Middle frontal gyrus (tissue), 1 donor: ENCODE results near the gene ZNF473.

Experiments
- DNase-seq: peaks from one replicate; pipeline ENCODE4 v3.0.0-alpha.2; 2015; ENCODE audit warnings: low spot score; ENCODE audit errors: extremely low spot score

Gene ZNF473

GRCh38 chr19:50025794-50026549 is at the start of gene ZNF473:
Gene ZNF473 (plus strand): TSS chr19:50026005. CDS start chr19:50031083, 5,078 bp downstream.
- DNase-seq, result peak; percentile 94

GRCh38 chr19:49976496-49976895 is 49.3 kb upstream of the ZNF473 start:
- DNase-seq, result no peak

GRCh38 chr19:49977076-49977475 is 48.7 kb upstream of the ZNF473 start:
- DNase-seq, result no peak

DNA sequence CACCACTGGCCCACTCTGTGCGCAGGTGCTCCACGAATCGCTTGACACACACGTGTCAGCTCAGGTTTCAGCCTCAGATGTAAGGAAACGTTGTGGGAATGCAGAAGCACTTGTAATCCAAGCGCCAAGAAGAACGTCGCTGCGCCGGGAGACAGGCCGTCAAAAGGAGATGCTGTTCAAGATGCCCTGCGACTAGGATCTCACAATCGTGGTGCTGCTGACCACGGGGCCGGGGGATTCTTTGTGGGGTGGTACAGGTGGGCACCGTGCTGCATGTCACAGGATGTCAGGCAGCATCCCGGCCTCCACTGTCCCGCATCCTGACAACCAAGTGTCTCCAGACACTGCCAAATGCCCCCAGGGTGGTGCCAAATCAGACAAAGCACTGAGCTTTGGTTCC is 47.9 kb upstream of the ZNF473 start:
- no peak for DNase-seq

DNA sequence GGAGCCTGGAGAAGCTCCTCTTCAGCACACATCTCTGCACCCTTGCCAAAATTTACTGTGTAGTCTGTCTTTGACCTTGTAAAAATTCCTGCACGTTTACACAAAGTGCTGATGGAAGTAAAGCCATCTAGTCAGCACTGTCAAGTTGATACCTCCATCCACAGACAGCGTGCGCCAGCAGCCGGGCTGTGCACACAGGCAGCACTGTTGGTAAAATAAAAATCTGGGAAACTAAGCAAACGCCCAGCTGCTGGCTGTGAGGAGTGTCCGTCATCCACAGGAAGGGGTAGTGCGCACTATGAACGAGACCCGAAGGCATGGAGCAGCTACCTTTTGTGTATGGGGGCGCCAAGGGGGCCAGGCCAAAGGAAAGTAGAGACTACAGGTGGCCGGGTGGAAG is 47.5 kb upstream of the ZNF473 start:
- no peak for DNase-seq

DNA sequence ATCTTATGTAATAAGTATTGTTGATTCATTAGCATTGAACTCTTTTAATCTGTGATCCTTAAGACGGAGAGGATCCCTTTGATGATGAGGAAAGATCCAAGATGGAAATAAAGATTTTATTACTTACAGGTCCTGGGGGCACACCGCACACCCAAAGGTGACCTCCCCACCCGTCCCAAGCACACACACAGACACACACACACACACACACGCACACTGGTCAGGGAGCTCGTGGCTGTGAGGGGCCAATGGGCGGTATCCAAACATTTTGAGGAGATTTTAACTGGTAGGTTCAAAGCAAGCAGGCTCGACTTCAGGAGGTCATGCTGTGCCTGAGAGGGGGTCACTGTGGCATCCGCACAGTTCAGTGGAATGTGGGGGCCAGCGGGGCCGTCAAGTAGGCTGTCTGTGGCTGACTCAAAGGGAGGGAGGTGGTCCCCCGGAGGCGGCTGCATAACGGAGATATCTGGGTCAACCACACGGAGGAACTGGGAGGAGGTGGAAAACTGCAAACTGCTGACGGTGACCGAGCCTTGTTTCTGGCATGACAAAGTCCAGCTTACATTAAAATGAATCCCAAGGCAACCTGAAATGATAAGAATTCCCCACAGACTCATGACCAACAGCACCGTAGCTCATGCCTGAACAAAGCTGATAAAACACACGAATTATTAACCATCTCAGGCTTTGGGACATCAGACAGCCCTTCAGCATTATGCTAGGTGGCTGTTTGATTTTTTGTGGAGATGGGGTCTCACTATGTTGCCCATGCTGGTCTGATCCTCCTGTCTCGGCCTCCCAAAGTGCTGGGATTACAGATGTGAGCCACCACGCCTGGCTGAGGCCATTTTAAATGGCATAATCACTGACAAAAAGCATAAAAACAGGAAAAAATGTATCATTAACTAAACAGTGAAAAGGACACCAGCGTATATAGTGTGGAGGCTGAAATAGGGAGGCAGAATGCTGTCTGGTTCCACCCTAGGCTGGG is 43.9 kb upstream of the ZNF473 start:
- DNase-seq, result no peak

GRCh38 chr19:49983645-49984229 is 42.1 kb upstream of the ZNF473 start:
- no peak for DNase-seq

DNA sequence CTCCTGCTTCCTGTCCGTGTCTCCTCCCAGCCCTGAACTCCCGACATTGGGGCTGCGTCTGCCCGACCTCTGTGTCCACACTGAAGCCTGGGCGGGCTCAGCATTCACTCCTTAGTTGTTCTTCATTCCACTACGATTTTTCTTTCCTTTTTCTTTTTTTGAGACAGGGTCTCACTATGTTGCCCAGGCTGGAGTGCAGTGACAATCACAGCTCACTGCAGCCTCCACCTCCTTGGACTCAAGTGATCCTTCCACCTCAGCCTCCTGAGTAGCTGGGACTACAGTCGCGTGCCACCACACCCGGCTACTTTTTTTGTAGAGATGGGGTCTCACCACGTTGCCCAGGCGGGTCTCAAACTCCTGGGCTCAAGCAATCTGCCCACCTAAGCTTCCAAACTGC is 41.3 kb upstream of the ZNF473 start:
- DNase-seq, result no peak

DNA sequence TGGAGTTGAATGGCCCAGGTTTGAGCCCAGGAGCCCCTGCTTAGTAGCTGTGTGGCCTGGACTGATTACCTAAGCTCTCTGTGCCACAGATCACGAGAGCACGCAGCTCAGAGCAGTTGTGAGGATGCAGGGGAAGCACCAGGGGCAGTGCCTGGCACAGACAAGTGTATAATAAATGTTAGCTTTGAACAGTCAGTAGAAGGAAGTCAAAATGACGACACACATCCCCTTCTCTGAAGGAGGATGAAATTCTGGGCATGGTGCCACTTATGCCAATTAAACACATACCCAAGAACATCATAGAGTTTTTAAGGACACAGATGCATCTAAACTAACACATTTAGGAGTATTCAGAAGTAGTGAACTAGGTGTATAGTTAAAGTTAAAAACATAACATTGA is 39.9 kb upstream of the ZNF473 start:
- DNase-seq, result no peak

DNA sequence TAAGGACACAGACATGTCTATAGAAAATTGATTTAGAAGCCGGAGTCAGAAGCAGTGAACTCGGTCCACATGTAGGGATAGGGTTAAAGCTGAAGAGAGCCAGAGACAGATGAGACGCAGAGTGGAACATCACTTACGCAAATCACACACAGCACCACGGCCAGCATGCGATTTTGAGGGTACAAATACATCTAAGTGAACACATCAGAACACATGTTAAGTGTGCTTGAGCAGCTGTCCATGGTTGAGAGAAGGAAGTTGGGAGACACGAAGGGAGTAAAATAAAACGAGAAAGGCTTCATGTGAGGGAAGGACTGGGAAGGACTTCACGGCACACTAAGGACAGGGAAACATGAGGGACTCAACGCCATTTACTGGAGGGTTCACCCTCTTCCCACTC is 39.5 kb upstream of the ZNF473 start:
- no peak for DNase-seq

GRCh38 chr19:49987159-49987698 is 38.6 kb upstream of the ZNF473 start:
- DNase-seq, result peak; percentile 32

DNA sequence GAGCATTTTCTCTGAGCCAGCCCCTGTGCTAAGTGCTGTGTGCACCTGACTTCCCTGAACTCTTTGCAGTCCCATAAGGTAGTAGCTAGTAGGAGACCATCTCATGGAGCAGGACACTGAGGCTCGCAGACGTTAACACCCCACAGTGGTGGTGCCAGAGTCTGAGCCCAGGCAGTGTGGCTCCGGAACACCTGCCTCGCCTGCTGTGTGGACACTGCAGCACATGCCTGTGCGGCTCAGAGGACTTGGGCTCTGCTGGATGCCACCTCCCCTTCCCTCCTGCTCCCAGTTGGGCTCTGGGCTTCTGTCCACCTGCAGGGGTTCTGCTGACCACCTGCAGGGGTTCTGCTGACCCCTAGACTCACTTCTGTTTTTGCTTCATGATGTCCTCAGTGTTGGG is 37.8 kb upstream of the ZNF473 start:
- no peak for DNase-seq

- peak; percentile 44 for DNase-seq
These were observed 37.4 kb upstream of the ZNF473 start for GRCh38 chr19:49988433-49988832.

DNA sequence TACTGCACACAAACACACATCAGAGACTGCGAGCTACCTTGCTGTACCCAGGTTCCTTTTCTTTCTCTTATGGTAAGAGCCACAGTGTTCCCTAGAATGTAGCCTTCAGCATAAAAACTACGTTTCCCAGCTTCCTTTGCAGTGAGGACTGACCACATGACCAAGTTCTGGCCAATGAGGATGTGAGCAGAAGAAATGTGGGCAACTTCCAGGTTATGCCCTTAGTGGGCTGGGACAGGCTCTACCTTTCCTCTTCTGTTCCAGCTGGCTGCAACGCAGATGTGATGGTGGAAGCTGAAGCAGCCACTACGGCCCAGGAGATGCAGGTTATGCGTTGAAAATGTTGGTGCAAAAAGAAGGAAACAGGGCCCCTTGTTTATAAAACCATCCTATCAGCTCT is 28.1 kb upstream of the ZNF473 start:
- no peak for DNase-seq

- DNase-seq, result no peak
These were observed 26.3 kb upstream of the ZNF473 start for GRCh38 chr19:49999371-50000010.

- DNase-seq, result no peak
These were observed 25.6 kb upstream of the ZNF473 start for GRCh38 chr19:50000038-50000840.

- no peak for DNase-seq
These were observed 24.8 kb upstream of the ZNF473 start for GRCh38 chr19:50000841-50001557.

DNA sequence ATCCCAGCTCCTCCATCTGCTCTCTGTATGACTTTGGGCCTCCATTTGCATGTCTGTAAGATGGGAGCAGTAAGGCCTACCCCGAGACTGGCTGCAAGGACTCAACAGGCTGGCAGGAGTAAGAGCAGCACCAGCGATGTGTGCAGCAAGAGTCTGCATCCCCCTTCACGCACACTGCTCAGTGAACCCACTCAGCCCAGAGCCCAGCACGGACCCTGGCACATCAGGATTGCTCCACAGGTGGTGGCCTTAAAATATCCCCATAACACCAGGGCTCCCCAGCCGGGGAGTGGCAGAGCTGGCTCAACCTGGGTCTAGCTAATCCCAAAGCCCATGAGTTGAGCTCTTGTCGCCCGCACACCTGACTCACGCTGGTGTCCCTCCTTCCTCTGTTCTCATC is 24.0 kb upstream of the ZNF473 start:
- DNase-seq, result no peak

- no peak for DNase-seq
These were observed 23.3 kb upstream of the ZNF473 start for GRCh38 chr19:50002386-50002960.
